Progenitor cell of endocrine pancreas (in vitro differentiated cells): Measurements from ENCODE around the gene WDR47. TPM values are rescaled to one million over a fixed set of nuclear protein-coding genes. Genes with fewer than 3 reads are reported as not detected.

Experiments
- DNase-seq: peaks from one replicate; pipeline ENCODE4 v3.0.0; 2021; ENCODE audit warnings: low spot score; ENCODE audit not compliant: unreplicated experiment
- H3K27ac Mint-ChIP-seq: 2 replicates; pipeline ENCODE4 v1.8.0; 2021; ENCODE audit warnings: mild to moderate bottlenecking, moderate library complexity, mixed read lengths
- H3K27me3 Mint-ChIP-seq: 2 replicates; pipeline ENCODE4 v1.8.0; 2021; ENCODE audit warnings: mixed read lengths
- H3K36me3 Mint-ChIP-seq: 2 replicates; pipeline ENCODE4 v1.8.0; 2022; ENCODE audit warnings: mixed read lengths; ENCODE audit not compliant: insufficient read depth
- H3K4me1 Mint-ChIP-seq: 2 replicates; pipeline ENCODE4 v1.8.0; 2021; ENCODE audit warnings: low read depth, mixed read lengths
- H3K4me3 Mint-ChIP-seq: 2 replicates; pipeline ENCODE4 v1.8.0; 2021; ENCODE audit warnings: low read depth, mild to moderate bottlenecking, moderate library complexity, mixed read lengths
- H3K9me3 Mint-ChIP-seq: 2 replicates; pipeline ENCODE4 v1.8.0; 2021; ENCODE audit warnings: low read depth, mixed read lengths
- CTCF ChIP-seq: fragments of 200-600 bp; sonication (generic); IDR thresholded peaks from one replicate; pipeline ENCODE4 v1.5.0; 2021; ENCODE audit warnings: antibody characterized with exemption, mild to moderate bottlenecking; ENCODE audit not compliant: unreplicated experiment
- long read RNA-seq: library from polyadenylated mRNA; unstranded; transcript quantifications from one replicate; pipeline ENCODE4 v2.0.0, GENCODE V29; 2020
- total RNA-seq: library from RNA; stranded (reverse); gene quantifications from 2 replicates; pipeline ENCODE4 v1.2.1, GENCODE V29; 2021

Gene WDR47
- 12.1 and 12.2 TPM in 2 replicates for total RNA-seq
- long read RNA-seq, full-length matches to known transcripts: 3 of 16 reads
- long read RNA-seq, partial matches to known transcripts: 10 of 16 reads
- long read RNA-seq, other reads (novel, unspliced or antisense): 3 of 16 reads

- Mint-ChIP-seq H3K9me3 (no peaks in the 10 kb centered on the region), H3K27ac (peak within 1 kb of the TSS; percentile 92), H3K36me3 (no peaks in the 10 kb centered on the region), H3K4me1 (peaks cover 6% of the 10 kb centered on the region), H3K4me3 (peak within 1 kb of the TSS; percentile 85), H3K27me3 (no peaks in the 10 kb centered on the region)
- DNase-seq: peak; percentile 85
- no peak for TF ChIP-seq CTCF
Observed at GRCh38 chr1:109041621-109042468, at the start of gene WDR47. Gene WDR47 (minus strand): TSS chr1:109042102. CDS start chr1:109023512, 18,590 bp downstream.

- H3K27me3 Mint-ChIP-seq: no peaks in the 10 kb centered on the region
- TF ChIP-seq CTCF: no peak
- peak overlapping the region; percentile 87 for H3K27ac Mint-ChIP-seq
- H3K4me3 Mint-ChIP-seq: peak overlapping the region; percentile 86
- H3K4me1 Mint-ChIP-seq: peaks cover 14% of the 10 kb centered on the region
- no peaks in the 10 kb centered on the region for H3K9me3 Mint-ChIP-seq
- DNase-seq: no peak
- peaks cover 13% of the 10 kb centered on the region for H3K36me3 Mint-ChIP-seq
Observed at GRCh38 chr1:109091078-109091838, 49.4 kb upstream of the WDR47 start.

- no peaks in the 10 kb centered on the region for H3K27me3 Mint-ChIP-seq
- H3K9me3 Mint-ChIP-seq: no peaks in the 10 kb centered on the region
- H3K36me3 Mint-ChIP-seq: peaks cover 13% of the 10 kb centered on the region
- H3K4me1 Mint-ChIP-seq: peaks cover 14% of the 10 kb centered on the region
- no peak for TF ChIP-seq CTCF
- peak within 1 kb of the TSS; percentile 98 for H3K27ac Mint-ChIP-seq
- peak; percentile 68 for DNase-seq
- peak within 1 kb of the TSS; percentile 86 for H3K4me3 Mint-ChIP-seq
Observed at GRCh38 chr1:109090196-109091077, 48.5 kb upstream of the WDR47 start, which contains the start of gene TMEM167B. Gene TMEM167B (plus strand): TSS chr1:109090764. CDS start chr1:109090873, 109 bp downstream.

- peaks cover 11% of the 10 kb centered on the region for H3K36me3 Mint-ChIP-seq
- DNase-seq: no peak
- peaks cover 14% of the 10 kb centered on the region for H3K4me1 Mint-ChIP-seq
- peak overlapping the region; percentile 59 for H3K27ac Mint-ChIP-seq
- H3K4me3 Mint-ChIP-seq: peak overlapping the region; percentile 86
- peak; percentile 45 for TF ChIP-seq CTCF
- H3K9me3 Mint-ChIP-seq: no peaks in the 10 kb centered on the region
- H3K27me3 Mint-ChIP-seq: no peaks in the 10 kb centered on the region
Observed at GRCh38 chr1:109089242-109090015, 47.5 kb upstream of the WDR47 start.
